Spinal cord (tissue), 10 donors: ENCODE measurements around the gene TSC22D4. TPM values are rescaled to one million over a fixed set of nuclear protein-coding genes. Genes with fewer than 3 reads are reported as not detected.
"Not testable (repeated sequence)": the region's sequence is repeated elsewhere in the genome, so short reads cannot be mapped to it uniquely, and the experiment has no call there.

Experiments used
- DNase-seq, 6 donors: peaks; one replicate each; pipeline versions ENCODE4 v3.0.0 to v3.0.0-alpha.2; 2013 to 2015; ENCODE audit warnings: low spot score in 6 of 6, low read depth in 4 of 6
- H3K27ac ChIP-seq: one replicate; pipeline ENCODE4 v1.5.1; 2013; ENCODE audit warnings: low read depth, low read length, control low read depth
- H3K27me3 ChIP-seq: one replicate; pipeline ENCODE4 v1.6.1; 2013; ENCODE audit warnings: low read length; ENCODE audit not compliant: control insufficient read depth, insufficient read depth
- H3K36me3 ChIP-seq: one replicate; pipeline ENCODE4 v1.6.1; 2013; ENCODE audit warnings: low read length; ENCODE audit not compliant: control insufficient read depth, insufficient read depth
- H3K4me1 ChIP-seq: one replicate; pipeline ENCODE4 v1.6.1; 2013; ENCODE audit warnings: low read length; ENCODE audit not compliant: control insufficient read depth, insufficient read depth
- H3K4me3 ChIP-seq: one replicate; pipeline ENCODE4 v1.5.1; 2013; ENCODE audit warnings: low read depth, low read length, control low read depth
- H3K9me3 ChIP-seq: one replicate; pipeline ENCODE4 v1.6.1; 2013; ENCODE audit warnings: low read length; ENCODE audit not compliant: control insufficient read depth, insufficient read depth
- WGBS: methylation state at CpG from one replicate; pipeline ENCODE4 v1.1.5; 2013; ENCODE audit warnings: missing lambda C conversion rate; ENCODE audit not compliant: insufficient coverage; 5-methylcytosine and 5-hydroxymethylcytosine counted together
- polyA plus RNA-seq, 2 donors: library from polyadenylated mRNA; unstranded; fragments of 120-200 nt; gene quantifications; one replicate each; pipeline ENCODE4 v1.2.1, GENCODE V29; 2013; ENCODE audit not compliant: insufficient read length in 2 of 2
- total RNA-seq, 2 donors: library from RNA; depleted of rRNA in 1 of 2; stranded (reverse); fragments of 120-200 nt in 1 of 2; fragments of >200 nt in 1 of 2; gene quantifications; one replicate each; pipeline versions ENCODE4 v1.2.3 to v1.2.4, GENCODE V29; 2013 to 2014
- donor health status: healthy.

Gene TSC22D4
- total and polyA plus RNA-seq, 4 donors, result 67.4 to 376 (median 233) TPM

GRCh38 chr7:100516135-100516812 is 37.3 kb upstream of the TSC22D4 start:
- H3K27ac ChIP-seq, result peak overlapping the region; percentile 15
- WGBS, result 21% methylated on average over 2 of the region's 4 CpGs
- no peaks in the 10 kb centered on the region for H3K4me1 ChIP-seq
- H3K4me3 ChIP-seq, result no peak overlapping the region
- H3K9me3 ChIP-seq, result no peaks in the 10 kb centered on the region
- H3K36me3 ChIP-seq, result no peaks in the 10 kb centered on the region
- H3K27me3 ChIP-seq, result no peaks in the 10 kb centered on the region
- peak in 1 of 6 donors; percentile 69 for DNase-seq

DNA sequence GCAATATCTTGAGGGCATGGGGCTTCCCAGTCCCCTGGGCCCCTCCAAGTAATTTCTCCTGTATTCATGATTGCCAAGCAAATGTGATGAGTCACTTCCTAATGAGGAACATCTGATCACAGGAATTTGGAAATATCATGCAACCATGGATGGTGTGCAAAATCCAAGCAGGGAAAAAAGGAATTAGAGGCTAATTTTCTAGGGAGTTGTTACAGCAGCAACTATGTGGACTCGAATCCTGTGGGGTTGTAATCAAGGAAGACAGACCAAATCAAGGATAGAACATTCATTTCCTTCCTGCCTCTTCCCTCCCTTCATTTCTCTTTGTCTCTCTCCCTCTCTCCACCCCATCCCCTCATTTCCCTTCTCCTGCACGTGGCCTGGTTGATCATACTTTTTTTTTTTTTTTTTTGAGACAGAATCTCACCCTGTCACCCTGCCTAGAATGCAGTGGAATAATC is 36.1 kb upstream of the TSC22D4 start:
- Histone ChIP-seq H3K27me3 (no peaks in the 10 kb centered on the region), H3K4me3 (no peak overlapping the region), H3K27ac (no peak overlapping the region), H3K9me3 (no peaks in the 10 kb centered on the region), H3K4me1 (no peaks in the 10 kb centered on the region), H3K36me3 (no peaks in the 10 kb centered on the region)
- no CpG with 5 or more reads among the region's 2 CpGs for WGBS
- DNase-seq, result no peak

DNA sequence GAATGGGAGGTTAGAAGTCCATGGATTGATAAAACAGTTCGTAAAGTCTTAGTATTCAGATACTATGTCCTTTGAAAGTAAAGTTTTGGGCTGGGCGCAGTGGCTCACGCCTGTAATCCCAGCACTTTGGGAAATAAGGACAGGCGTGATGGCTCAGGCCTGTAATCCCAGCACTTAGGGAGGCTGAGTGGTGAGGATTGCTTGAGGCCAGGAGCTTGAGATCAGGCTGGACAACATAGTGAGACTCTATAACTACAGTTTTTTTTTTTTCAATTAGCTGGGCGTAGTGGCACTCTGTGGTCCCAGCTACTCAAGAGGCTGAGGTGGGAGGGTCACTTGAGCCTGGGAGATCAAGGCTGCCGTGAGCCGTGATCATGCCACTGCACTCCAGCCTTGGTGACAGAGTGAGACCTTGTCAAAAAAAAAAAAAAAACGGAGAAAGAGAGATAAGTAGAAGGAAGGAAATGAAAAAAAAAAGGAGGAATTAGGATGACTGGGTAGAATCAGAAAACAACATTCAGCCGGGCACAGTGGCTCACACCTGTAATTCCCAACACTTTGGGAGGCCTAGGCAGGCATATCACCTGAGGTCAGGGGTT is 34.3 kb upstream of the TSC22D4 start:
- WGBS, result 96% methylated on average over 6 of the region's 9 CpGs
- H3K4me3 ChIP-seq, result no peak overlapping the region

DNA sequence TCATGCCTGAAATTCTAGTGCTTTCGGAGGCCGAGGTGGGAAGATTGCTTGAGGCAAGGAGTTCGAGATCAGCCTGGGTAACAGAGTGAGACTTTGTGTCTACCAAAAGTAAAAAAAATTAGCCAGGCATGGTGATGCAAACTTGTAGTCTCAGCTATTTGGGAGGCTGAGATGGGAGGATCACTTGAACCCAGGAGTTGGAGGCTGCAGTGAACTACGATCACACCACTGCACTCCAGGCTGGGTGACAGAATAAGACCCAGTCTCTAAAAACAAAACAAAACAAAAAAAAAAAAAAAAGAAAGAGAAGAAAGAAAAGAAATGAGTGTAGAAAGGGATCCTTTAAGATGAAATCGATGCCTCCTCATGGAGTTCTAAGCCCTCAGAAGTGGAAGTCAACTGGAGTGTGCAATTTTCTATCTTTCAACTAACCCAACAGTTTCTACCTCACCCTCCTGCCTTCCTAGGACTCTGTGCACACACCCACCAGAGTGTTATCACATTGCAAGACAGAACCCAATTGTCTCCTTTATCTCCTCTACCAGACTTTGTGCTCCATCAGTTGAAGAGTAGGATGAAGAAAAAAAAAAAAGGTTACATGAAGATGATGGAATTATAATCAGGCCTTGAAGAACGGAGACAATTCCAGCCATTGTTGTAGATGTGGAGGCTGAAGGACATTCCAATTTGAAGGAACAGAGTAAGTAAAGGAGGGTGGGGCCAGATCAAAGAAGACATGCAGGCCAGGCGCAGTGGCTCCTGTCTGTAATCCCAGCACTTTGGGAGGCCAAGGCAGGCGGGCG is 31.6 kb upstream of the TSC22D4 start:
- Histone ChIP-seq H3K27me3 (no peaks in the 10 kb centered on the region), H3K9me3 (no peaks in the 10 kb centered on the region)
- 94% methylated on average over 7 of the region's 9 CpGs for whole genome bisulfite sequencing

More for the DNA sequence above, 34.3 kb upstream of the TSC22D4 start:
- Histone ChIP-seq H3K27me3 (no peaks in the 10 kb centered on the region), H3K9me3 (no peaks in the 10 kb centered on the region), H3K36me3 (no peaks in the 10 kb centered on the region), H3K27ac (no peak overlapping the region), H3K4me1 (peaks cover 4% of the 10 kb centered on the region)
- no peak for DNase-seq

GRCh38 chr7:100509231-100509630 is 30.2 kb upstream of the TSC22D4 start:
- peak in 2 of 6 donors; percentile 72 to 80 for DNase-seq
- 50% methylated on average over 11 of the region's 15 CpGs for WGBS

More for the DNA sequence above, 31.6 kb upstream of the TSC22D4 start:
- DNase-seq, result no peak
- no peak overlapping the region for H3K4me3 ChIP-seq
- no peaks in the 10 kb centered on the region for H3K36me3 ChIP-seq
- no peak overlapping the region for H3K27ac ChIP-seq
- peaks cover 4% of the 10 kb centered on the region for H3K4me1 ChIP-seq

DNA sequence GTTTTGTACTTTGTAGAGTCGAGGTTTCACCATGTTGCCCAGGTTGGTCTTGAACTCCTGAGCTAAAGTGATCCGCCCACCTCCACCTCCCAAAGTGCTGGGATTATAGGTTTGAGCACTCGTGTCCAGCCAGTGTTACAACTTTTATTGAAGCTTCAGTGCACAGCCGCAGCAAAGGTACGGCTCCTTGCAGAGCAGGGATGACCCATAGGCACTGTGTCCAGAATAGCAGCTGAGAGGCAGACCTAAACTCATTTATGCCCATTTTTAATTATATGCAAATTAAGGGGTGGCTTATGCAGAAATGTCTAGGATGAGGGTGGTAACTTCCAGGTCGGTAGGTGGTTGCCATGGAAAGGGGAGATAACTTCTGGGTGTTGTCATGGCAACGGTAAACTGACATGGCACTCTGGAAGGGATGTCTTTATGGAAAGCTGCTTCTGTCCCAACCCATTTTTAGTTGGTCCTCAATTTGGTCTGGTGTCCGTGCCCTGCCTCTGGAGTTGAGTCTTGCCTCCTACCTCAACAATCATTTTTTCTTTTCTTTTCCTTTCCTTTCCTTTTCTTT is 27.4 kb upstream of the TSC22D4 start:
- H3K4me1 ChIP-seq, result peaks cover 4% of the 10 kb centered on the region
- no peaks in the 10 kb centered on the region for H3K36me3 ChIP-seq
- H3K4me3 ChIP-seq, result no peak overlapping the region
- WGBS, result 92% methylated on average over 2 of the region's 8 CpGs
- H3K27me3 ChIP-seq, result no peaks in the 10 kb centered on the region
- no peak for DNase-seq
- no peak overlapping the region for H3K27ac ChIP-seq
- no peaks in the 10 kb centered on the region for H3K9me3 ChIP-seq

More at GRCh38 chr7:100509231-100509630, 30.2 kb upstream of the TSC22D4 start:
- H3K27ac ChIP-seq, result no peak overlapping the region
- no peak overlapping the region for H3K4me3 ChIP-seq
- no peaks in the 10 kb centered on the region for H3K9me3 ChIP-seq
- no peaks in the 10 kb centered on the region for H3K27me3 ChIP-seq
- H3K36me3 ChIP-seq, result no peaks in the 10 kb centered on the region
- H3K4me1 ChIP-seq, result peaks cover 4% of the 10 kb centered on the region

GRCh38 chr7:100504887-100505611 is 26.0 kb upstream of the TSC22D4 start:
- no peak for DNase-seq
- Histone ChIP-seq H3K9me3 (no peaks in the 10 kb centered on the region), H3K27me3 (no peaks in the 10 kb centered on the region), H3K4me3 (no peak overlapping the region), H3K36me3 (no peaks in the 10 kb centered on the region), H3K4me1 (peaks cover 4% of the 10 kb centered on the region), H3K27ac (no peak overlapping the region)
- WGBS, result 86% methylated on average over 1 of the region's 9 CpGs

- not testable (repeated sequence) for H3K36me3 ChIP-seq, H3K4me1 ChIP-seq, H3K9me3 ChIP-seq, DNase-seq, H3K27me3 ChIP-seq, H3K4me3 ChIP-seq, H3K27ac ChIP-seq
- WGBS, result 100% methylated on average over 3 of the region's 3 CpGs
These were observed 25.0 kb upstream of the TSC22D4 start for GRCh38 chr7:100504031-100504430.

GRCh38 chr7:100500743-100501142 is 21.7 kb upstream of the TSC22D4 start:
- not testable (repeated sequence) for H3K4me3 ChIP-seq, H3K4me1 ChIP-seq, DNase-seq, H3K27ac ChIP-seq, H3K9me3 ChIP-seq, H3K27me3 ChIP-seq, H3K36me3 ChIP-seq
- no CpG with 5 or more reads among the region's 2 CpGs for WGBS
